ENCODE measurements around the gene ORC4.

DNA sequence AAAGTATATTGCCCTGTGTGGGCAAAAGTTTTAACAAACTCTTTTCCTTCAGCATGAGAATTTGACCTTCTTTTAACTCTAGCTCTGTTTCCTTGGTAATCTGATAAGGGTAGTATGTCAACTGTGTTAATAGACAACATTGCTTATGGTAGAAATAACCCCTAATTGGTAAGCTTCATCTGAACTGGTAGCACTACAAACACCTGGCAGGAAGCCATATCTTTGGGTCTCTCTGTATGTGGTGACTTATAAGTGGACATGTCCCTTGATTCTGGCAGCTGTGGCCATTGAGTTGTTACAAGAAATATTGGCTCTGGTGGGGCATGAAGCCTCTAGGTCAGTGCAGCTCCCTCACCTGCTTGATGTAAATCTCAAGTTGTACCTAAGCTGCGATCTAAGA lies 47.3 kb upstream of the ORC4 start:
- TF ChIP-seq POLR2A (IDR thresholded peaks at IDR 0.05; ENCODE audit: low read depth, low read length) (no peak), JUN (IDR thresholded peaks at IDR 0.05; ENCODE audit: borderline replicate concordance, insufficient read depth, insufficient read length, low read depth) (no peak), EZH2 (IDR thresholded peaks at IDR 0.05; ENCODE audit: borderline replicate concordance, low read depth, low read length, severe bottlenecking) (no peak)
- TF ChIP-seq, protein P1, sequence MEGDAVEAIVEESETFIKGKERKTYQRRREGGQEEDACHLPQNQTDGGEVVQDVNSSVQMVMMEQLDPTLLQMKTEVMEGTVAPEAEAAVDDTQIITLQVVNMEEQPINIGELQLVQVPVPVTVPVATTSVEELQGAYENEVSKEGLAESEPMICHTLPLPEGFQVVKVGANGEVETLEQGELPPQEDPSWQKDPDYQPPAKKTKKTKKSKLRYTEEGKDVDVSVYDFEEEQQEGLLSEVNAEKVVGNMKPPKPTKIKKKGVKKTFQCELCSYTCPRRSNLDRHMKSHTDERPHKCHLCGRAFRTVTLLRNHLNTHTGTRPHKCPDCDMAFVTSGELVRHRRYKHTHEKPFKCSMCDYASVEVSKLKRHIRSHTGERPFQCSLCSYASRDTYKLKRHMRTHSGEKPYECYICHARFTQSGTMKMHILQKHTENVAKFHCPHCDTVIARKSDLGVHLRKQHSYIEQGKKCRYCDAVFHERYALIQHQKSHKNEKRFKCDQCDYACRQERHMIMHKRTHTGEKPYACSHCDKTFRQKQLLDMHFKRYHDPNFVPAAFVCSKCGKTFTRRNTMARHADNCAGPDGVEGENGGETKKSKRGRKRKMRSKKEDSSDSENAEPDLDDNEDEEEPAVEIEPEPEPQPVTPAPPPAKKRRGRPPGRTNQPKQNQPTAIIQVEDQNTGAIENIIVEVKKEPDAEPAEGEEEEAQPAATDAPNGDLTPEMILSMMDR (IDR thresholded peaks at IDR 0.05; ENCODE audit: extremely low read depth in 1 of 2, insufficient read depth in 1 of 2, low read depth in 1 of 2, low read length in 2 of 2) = no peak

Data from endothelial cell of umbilical vein (primary cell).